Cardiac fibroblast (primary cell): ENCODE results near the gene PADI2.
A peak's percentile ranks its signal among the peaks of the same experiment; 100 is the strongest.

Experiments used
- DNase-seq, 2 donors: peaks; one replicate each; pipeline versions ENCODE4 v3.0.0 to v3.0.0-alpha.2; 2010; ENCODE audit warnings: low read depth in 2 of 2
- H3K4me3 ChIP-seq, 2 donors: replicated peaks in 1 of 2; 1 replicate in 1 of 2; 2 replicates in 1 of 2; pipeline ENCODE4 v1.5.1; 2011; ENCODE audit warnings: low read depth in 2 of 2, low read length in 2 of 2, mild to moderate bottlenecking in 2 of 2, moderate library complexity in 1 of 2
- TF ChIP-seq, protein P1 (sequence below): IDR thresholded peaks from one replicate; pipeline ENCODE4 v1.5.1; 2011; ENCODE audit warnings: low read depth, mild to moderate bottlenecking, low read length, inconsistent platforms

PADI2 gene

DNA sequence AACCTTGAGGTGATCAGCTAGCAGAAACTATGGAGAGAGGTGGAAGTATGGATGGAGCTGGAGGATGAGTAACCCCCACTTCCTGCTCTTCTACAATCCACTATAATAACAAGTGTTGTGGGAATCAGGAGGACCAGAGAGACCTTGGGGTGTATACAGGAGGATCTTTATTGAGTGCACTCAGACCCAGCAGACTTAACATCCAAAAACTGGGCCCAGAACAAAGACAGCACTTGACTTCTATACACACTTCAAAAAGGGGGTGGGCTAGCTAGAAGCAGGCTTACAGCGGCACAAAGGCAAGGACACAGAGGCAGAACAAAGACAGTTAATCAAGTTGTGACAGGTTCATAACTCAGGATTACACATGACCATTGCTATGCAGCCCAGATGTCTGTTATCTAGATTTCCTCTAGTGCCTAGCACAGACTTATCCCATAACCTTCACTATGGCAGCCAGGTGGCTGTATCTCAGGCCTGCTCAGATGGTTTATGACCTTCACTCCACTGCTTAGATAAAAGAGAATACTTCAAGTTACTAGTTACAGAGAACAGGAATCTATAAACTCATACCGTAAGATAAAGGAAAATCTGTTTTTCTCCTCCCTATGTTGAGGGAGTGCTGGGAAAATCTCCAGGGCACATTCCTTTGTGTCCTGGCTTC, 36.1 kb upstream of the PADI2 start:
- H3K4me3 ChIP-seq: no peak overlapping the region
- TF ChIP-seq, protein P1, sequence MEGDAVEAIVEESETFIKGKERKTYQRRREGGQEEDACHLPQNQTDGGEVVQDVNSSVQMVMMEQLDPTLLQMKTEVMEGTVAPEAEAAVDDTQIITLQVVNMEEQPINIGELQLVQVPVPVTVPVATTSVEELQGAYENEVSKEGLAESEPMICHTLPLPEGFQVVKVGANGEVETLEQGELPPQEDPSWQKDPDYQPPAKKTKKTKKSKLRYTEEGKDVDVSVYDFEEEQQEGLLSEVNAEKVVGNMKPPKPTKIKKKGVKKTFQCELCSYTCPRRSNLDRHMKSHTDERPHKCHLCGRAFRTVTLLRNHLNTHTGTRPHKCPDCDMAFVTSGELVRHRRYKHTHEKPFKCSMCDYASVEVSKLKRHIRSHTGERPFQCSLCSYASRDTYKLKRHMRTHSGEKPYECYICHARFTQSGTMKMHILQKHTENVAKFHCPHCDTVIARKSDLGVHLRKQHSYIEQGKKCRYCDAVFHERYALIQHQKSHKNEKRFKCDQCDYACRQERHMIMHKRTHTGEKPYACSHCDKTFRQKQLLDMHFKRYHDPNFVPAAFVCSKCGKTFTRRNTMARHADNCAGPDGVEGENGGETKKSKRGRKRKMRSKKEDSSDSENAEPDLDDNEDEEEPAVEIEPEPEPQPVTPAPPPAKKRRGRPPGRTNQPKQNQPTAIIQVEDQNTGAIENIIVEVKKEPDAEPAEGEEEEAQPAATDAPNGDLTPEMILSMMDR: no peak
- DNase-seq: peak in 1 of 2 donors; percentile 24

GRCh38 chr1:17149771-17150170, 30.5 kb upstream of the PADI2 start:
- TF ChIP-seq, protein P1: no peak
- no peak for DNase-seq
- H3K4me3 ChIP-seq: no peak overlapping the region

DNA sequence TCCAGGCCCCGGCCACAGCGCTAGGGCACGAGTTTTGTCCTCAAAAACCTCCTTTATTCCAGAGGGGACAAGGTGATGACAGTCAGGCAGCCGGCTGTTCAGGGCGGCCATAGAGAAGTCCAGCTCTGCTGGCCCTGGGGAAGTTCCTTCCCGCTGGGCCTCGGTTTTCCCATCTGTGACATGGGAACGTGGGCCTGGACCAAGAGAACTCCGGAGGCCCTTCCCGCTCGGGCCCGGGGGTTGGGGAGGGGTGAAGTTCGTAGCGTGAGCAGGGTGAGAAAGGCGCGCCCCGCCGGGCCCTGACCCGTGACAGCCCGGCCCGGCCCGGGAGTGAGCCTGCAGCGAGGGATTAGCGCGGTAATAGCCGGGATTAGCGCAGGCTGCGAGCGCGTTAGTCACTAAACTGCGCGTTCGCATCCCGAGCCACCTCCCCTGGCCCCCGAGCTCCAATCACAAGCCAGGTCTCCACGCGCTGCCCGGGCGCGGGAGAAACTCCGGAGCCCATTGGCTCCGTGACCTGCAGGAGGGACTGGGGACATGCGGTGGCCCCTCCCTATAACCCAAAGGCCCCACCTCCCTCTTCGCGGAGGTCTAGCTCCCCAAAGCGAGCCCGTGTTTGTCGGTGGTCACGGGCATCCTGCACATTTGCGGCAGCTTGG, 29.8 kb upstream of the PADI2 start:
- peak; percentile 19 to 33 for DNase-seq

GRCh38 chr1:17145648-17146047, 26.4 kb upstream of the PADI2 start:
- DNase-seq: no peak
- H3K4me3 ChIP-seq: no peak overlapping the region
- TF ChIP-seq, protein P1: no peak

More for the DNA sequence above, 29.8 kb upstream of the PADI2 start:
- H3K4me3 ChIP-seq: no peak overlapping the region
- TF ChIP-seq, protein P1: no peak

DNA sequence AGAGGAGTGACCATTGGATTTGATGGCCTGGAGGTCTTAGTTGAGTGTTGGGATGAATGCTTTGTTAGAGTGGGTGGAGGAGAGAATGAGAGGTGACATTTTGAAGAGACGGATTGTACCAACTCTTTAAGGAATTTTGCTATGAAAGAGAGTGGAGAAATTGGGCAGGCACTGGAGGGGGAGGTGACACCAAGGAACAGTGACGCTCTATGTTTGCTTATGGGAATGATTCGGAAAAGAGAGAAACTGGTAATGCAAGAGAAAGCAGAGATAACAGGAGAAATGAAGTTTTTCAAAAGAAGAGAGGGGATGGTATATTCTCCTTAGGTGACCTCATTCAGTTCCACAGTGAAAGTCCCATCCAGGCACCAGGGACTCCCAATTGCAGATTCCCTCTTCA, 24.5 kb upstream of the PADI2 start:
- no peak for DNase-seq
- TF ChIP-seq, protein P1: no peak

GRCh38 chr1:17141441-17142197, 22.4 kb upstream of the PADI2 start:
- no peak overlapping the region for H3K4me3 ChIP-seq
- TF ChIP-seq, protein P1: no peak
- no peak for DNase-seq

More for the DNA sequence above, 24.5 kb upstream of the PADI2 start:
- no peak overlapping the region for H3K4me3 ChIP-seq
